PC-3 (cell line): Measurements from ENCODE around the gene CDCP1. TPM values are rescaled to one million over a fixed set of nuclear protein-coding genes. Genes with fewer than 3 reads are reported as not detected.

Experiments
- ATAC-seq: fragments of 200-7000 bp; cut with Tn5 transposase; 2 replicates; pipeline ENCODE4 v1.9.1; 2020; ENCODE audit warnings: mild to moderate bottlenecking, moderate library complexity
- BruUV-seq: library from RNA; stranded (reverse); fragments of 400-500 nt; replicated peaks from 2 replicates; lab custom pipeline; 2021; lab: Mats Ljungman, UMichigan
- CTCF ChIA-PET: fragments of 300-600 bp; sonication (Branson Sonifier 250); formaldehyde crosslinking; loops from one replicate; lab custom pipeline; 2022; ENCODE audit warnings: antibody characterized with exemption; lab: Charles Lee
- POLR2A ChIA-PET: fragments of 300-600 bp; sonication (Branson Sonifier 250); formaldehyde crosslinking; loops from one replicate; lab custom pipeline; 2022; ENCODE audit warnings: antibody characterized with exemption; ENCODE audit not compliant: unreplicated experiment; lab: Charles Lee
- DNase-seq: peaks from one replicate; pipeline ENCODE4 v3.0.0-alpha.2; 2015
- H2AFZ ChIP-seq: fragments of 300-600 bp; sonication (generic); 2 replicates; pipeline ENCODE4 v1.6.0; 2016; ENCODE audit warnings: antibody characterized with exemption, low read length
- H3F3A ChIP-seq: fragments of 300-600 bp; sonication (generic); one replicate; pipeline ENCODE4 v1.6.0; 2017; ENCODE audit warnings: antibody characterized with exemption, low read length, control low read depth, mild to moderate bottlenecking; ENCODE audit not compliant: unreplicated experiment
- H3K27ac ChIP-seq: fragments of 300-600 bp; sonication (generic); 2 replicates; pipeline ENCODE4 v1.5.1; 2016; ENCODE audit warnings: mild to moderate bottlenecking, low read length
- H3K27me3 ChIP-seq: fragments of 300-600 bp; sonication (generic); 2 replicates; pipeline ENCODE4 v1.6.1; 2016; ENCODE audit warnings: low read length, mixed read lengths
- H3K36me3 ChIP-seq: fragments of 300-600 bp; sonication (generic); 2 replicates; pipeline ENCODE4 v1.6.1; 2016; ENCODE audit warnings: low read depth, mixed run types, low read length, mixed read lengths
- H3K4me1 ChIP-seq: fragments of 300-600 bp; sonication (generic); 2 replicates; pipeline ENCODE4 v1.5.1; 2016; ENCODE audit warnings: low read length; ENCODE audit not compliant: insufficient read depth
- H3K4me2 ChIP-seq: fragments of 300-600 bp; sonication (generic); 2 replicates; pipeline ENCODE4 v1.6.0; 2016; ENCODE audit warnings: low read length
- H3K4me3 ChIP-seq: fragments of 300-600 bp; sonication (generic); 2 replicates; pipeline ENCODE4 v1.5.1; 2016; ENCODE audit warnings: mild to moderate bottlenecking, low read length, mixed read lengths
- H3K79me2 ChIP-seq: fragments of 300-600 bp; sonication (generic); 2 replicates; pipeline ENCODE4 v1.6.1; 2017; ENCODE audit warnings: low read length, mixed read lengths
- H3K9ac ChIP-seq: fragments of 300-600 bp; sonication (generic); 2 replicates; pipeline ENCODE4 v1.6.0; 2016; ENCODE audit warnings: mild to moderate bottlenecking, low read length
- H3K9me2 ChIP-seq: fragments of 300-600 bp; sonication (generic); replicated peaks from 2 replicates; pipeline ENCODE4 v1.6.1; 2016; ENCODE audit warnings: mixed run types, low read length, mixed read lengths
- H3K9me3 ChIP-seq: fragments of 300-600 bp; sonication (generic); 2 replicates; pipeline ENCODE4 v1.6.1; 2016; ENCODE audit warnings: low read length, mixed read lengths
- H4K20me1 ChIP-seq: fragments of 300-600 bp; sonication (generic); 2 replicates; pipeline ENCODE4 v1.6.1; 2016; ENCODE audit warnings: low read length, mixed read lengths
- CTCF ChIP-seq: fragments of 300-600 bp; sonication (generic); conservative IDR thresholded peaks from 2 replicates; pipeline ENCODE4 v1.5.1; 2017; ENCODE audit warnings: antibody characterized with exemption, low read depth, mild to moderate bottlenecking, low read length
- EZH2 ChIP-seq: fragments of 300-600 bp; sonication (generic); IDR thresholded peaks from one replicate; pipeline ENCODE4 v1.6.1; 2017; ENCODE audit warnings: antibody characterized with exemption, mild to moderate bottlenecking, low read length; ENCODE audit not compliant: unreplicated experiment
- EZH2phosphoT487 ChIP-seq: fragments of 300-600 bp; sonication (generic); IDR thresholded peaks from 2 replicates; pipeline ENCODE4 v1.6.1; 2018; ENCODE audit warnings: mild to moderate bottlenecking, antibody characterized with exemption, low read length, borderline replicate concordance
- intact Hi-C: fragments of 100-400 bp; cut with micrococcal nuclease; formaldehyde crosslinking; loops from 2 replicates; pipeline ENCODE4 v1.9.0; 2023
- total RNA-seq: library from RNA; depleted of rRNA; stranded (reverse); fragments of >200 nt; gene quantifications from 2 replicates; pipeline ENCODE4 v1.2.3, GENCODE V29; 2014

Gene CDCP1
- total RNA-seq, 1 experiment from 2014 or later, result 120 TPM

- H3K4me3 ChIP-seq, result no peak overlapping the region
- POLR2A ChIA-PET, result no interaction called here
- no peaks in the 10 kb centered on the region for H3K9me3 ChIP-seq
- intact Hi-C loops, result no loop called here
- H2AFZ ChIP-seq, result no peak overlapping the region
- H3K4me2 ChIP-seq, result no peak overlapping the region
- no peaks in the 10 kb centered on the region for H3K9me2 ChIP-seq
- no peak for ATAC-seq
- H4K20me1 ChIP-seq, result no peaks in the 10 kb centered on the region
- CTCF ChIA-PET, result no interaction called here
- no peaks in the 10 kb centered on the region for H3K27me3 ChIP-seq
- H3K79me2 ChIP-seq, result no peaks in the 10 kb centered on the region
- H3K36me3 ChIP-seq, result no peaks in the 10 kb centered on the region
- no peak for TF ChIP-seq EZH2phosphoT487
- TF ChIP-seq EZH2, result no peak
- TF ChIP-seq CTCF, result no peak
- H3F3A ChIP-seq, result no peaks in the 10 kb centered on the region
- peak; percentile 37 for DNase-seq
- no peak overlapping the region for H3K9ac ChIP-seq
- BruUV-seq, result no TSS peak
- peaks cover 17% of the 10 kb centered on the region for H3K4me1 ChIP-seq
- no peak overlapping the region for H3K27ac ChIP-seq
Measured at GRCh38 chr3:45180051-45180450, 33.9 kb upstream of the CDCP1 start.

GRCh38 chr3:45179163-45179562, 33.0 kb upstream of the CDCP1 start:
- intact Hi-C loops, result no loop called here
- Histone ChIP-seq H3K4me3 (no peak overlapping the region), H3K9me2 (no peaks in the 10 kb centered on the region), H3K79me2 (no peaks in the 10 kb centered on the region), H3K27ac (no peak overlapping the region), H4K20me1 (no peaks in the 10 kb centered on the region), H3K9ac (no peak overlapping the region), H3K9me3 (no peaks in the 10 kb centered on the region), H2AFZ (no peak overlapping the region), H3K27me3 (no peaks in the 10 kb centered on the region), H3K4me2 (no peak overlapping the region), H3K36me3 (no peaks in the 10 kb centered on the region), H3K4me1 (peaks cover 17% of the 10 kb centered on the region), H3F3A (no peaks in the 10 kb centered on the region)
- CTCF ChIA-PET, result no interaction called here
- no peak for TF ChIP-seq CTCF
- no peak for TF ChIP-seq EZH2phosphoT487
- TF ChIP-seq EZH2, result no peak
- POLR2A ChIA-PET, result no interaction called here
- DNase-seq, result no peak
- ATAC-seq, result no peak
- BruUV-seq, result no TSS peak

- no peak overlapping the region for H3K4me2 ChIP-seq
- H3F3A ChIP-seq, result no peaks in the 10 kb centered on the region
- ATAC-seq (no peak; the same call in 1 of the 2 replicates), DNase-seq (no peak)
- intact Hi-C loops, result no loop called here
- H3K9ac ChIP-seq, result no peak overlapping the region
- no peaks in the 10 kb centered on the region for H3K9me3 ChIP-seq
- no peaks in the 10 kb centered on the region for H3K9me2 ChIP-seq
- H3K4me3 ChIP-seq, result no peak overlapping the region
- H3K4me1 ChIP-seq, result peaks cover 11% of the 10 kb centered on the region
- POLR2A ChIA-PET, result no interaction called here
- CTCF ChIA-PET, result no interaction called here
- H3K27ac ChIP-seq, result no peak overlapping the region
- H3K36me3 ChIP-seq, result no peaks in the 10 kb centered on the region
- no TSS peak for BruUV-seq
- TF ChIP-seq CTCF, result no peak
- TF ChIP-seq EZH2, result no peak
- TF ChIP-seq EZH2phosphoT487, result no peak
- H3K79me2 ChIP-seq, result no peaks in the 10 kb centered on the region
- H2AFZ ChIP-seq, result no peak overlapping the region
- no peaks in the 10 kb centered on the region for H3K27me3 ChIP-seq
- no peaks in the 10 kb centered on the region for H4K20me1 ChIP-seq
Measured at GRCh38 chr3:45178183-45179023, 32.2 kb upstream of the CDCP1 start.
